Measurements from ENCODE around the gene CCDC33.

GRCh38 chr15:74264081-74264501 is 28.0 kb downstream of the CCDC33 start:
- TF ChIP-seq CTCF (IDR thresholded peaks at IDR 0.05) (no peak), POLR2A (IDR thresholded peaks at IDR 0.05) (no peak)
